GM21528 (cell line): ENCODE data around the gene ERICH2.

Source experiments
- ATAC-seq: cut with Tn5 transposase; IDR thresholded peaks from one replicate; pipeline ENCODE4 v1.9.1; 2021; ENCODE audit warnings: mild to moderate bottlenecking, moderate library complexity; ENCODE audit not compliant: unreplicated experiment, low FRiP score

Gene ERICH2

DNA sequence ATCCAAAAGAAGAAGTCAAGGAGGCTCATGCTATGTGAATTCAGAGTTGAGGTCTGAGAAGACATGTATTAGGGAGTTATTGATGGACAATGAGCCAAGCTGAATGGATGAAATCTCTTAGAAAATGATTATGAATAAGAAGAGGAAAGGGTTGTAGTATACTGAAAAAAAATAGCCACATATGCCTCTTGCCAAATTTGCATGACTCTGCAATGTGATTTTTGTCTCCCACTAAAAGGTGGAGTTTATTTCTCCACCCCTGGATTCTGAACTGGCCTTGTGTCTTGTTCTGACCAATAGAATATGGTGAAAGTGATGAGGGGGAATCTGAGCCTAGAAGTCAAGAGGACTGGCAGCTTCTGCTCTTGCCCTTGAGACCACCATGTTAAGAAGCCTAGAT, 8.6 kb upstream of the ERICH2 start:
- ATAC-seq: no peak

- ATAC-seq: no peak
Measured at GRCh38 chr2:170762760-170763159, 7.4 kb upstream of the ERICH2 start.

DNA sequence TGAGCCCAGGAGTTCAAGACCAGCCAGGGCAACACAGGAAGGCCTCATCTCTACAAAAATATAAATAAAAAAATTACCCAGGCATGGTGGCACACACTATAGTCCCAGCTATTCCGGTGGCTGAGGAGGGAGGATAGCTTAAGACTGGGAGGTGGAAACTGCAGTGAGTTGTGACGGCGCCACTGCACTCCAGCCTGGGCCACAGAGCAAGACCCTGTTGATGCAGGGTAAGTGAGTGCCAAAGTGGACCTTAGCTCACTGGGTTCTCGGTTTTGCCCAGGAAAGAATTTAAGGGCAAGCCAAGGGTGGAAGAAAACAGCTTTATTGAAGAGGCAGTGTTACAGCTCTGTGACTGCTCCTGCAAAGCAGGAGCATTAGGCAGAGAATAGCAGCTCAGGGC, 6.9 kb upstream of the ERICH2 start:
- ATAC-seq: no peak

- ATAC-seq: no peak
Measured at GRCh38 chr2:170764880-170765261, 5.3 kb upstream of the ERICH2 start.

DNA sequence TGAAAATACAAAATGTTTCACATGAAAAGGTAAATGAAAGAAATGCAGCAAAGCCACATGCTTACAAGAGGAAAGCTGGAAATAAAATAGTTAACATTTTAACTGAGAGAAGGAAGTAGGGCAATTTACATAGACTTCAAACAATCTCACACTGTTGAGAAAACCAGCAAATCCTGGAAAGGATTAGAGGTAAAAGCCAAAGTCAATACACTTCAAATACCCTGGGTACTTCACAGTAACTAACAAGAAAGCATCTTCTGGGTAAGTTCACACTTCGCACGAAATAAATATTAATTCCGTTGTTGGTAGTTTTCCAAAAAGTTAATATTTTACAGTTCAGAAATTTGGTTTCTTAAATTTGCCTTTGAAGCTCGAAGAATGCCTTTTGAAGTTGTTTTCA, 3.5 kb upstream of the ERICH2 start:
- ATAC-seq: no peak

DNA sequence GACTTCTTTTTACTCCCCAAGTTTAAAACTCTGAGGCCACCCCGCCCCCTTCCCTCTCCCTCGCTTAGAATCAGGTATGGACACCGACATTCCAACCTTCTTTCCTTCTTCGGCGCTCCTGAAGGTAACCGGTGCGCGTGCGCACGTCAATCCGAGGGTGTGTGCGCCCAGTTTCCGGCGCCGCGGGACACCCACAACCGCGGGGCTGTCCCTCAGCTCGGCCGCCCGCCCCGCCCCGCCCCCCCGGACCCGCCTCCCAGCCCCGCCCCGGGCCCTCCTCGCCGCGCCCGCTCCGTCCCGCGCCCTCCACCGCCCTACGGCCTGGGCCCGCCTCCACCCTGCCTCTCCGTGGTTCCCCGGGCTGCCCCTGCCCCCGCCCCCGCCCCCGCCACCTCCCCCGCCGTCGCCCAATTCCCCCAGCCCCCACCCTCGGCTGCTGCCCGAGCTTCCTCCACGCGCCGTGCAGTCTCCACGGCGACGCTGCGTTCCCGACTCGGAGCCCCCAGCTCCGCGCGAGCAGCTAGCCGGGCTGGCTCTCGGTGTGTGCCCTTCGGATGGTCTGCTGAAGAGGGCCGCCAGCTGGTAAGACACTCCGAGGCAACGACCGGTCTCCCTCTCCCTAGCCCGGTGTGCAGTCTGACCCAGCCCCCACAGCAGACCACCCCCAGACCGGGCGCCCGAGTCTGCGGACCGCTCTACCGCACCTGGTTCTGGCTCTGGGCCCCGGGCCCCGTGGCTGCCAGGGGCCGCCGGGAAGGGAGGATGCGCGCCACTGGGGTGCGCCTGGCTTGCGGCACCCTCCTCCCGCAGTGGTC, 635 bp downstream of the ERICH2 start:
- ATAC-seq: peak; percentile 78

DNA sequence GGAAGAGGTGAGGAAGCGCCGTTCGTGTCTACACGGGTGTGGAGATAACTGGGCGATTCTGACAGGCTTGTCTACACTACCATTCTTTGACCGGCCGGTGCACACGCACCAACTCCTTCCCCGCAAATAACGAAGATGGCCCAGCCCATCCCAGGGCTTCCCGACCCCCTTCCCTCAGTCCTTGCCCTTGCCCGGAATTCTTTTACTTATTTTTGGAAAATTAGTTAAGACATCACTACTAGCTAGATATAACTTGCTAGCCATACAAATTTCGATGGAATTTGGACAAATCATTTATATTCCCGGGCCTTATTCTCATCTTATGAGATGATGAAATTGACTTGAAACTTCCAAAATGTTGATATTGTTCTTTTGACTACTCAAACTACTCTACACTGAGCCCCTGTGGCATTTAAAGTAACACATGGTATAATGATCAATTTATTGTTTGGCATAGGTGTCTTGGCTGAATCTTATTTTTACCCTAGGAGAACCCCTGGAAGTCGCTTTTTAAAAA, 1.3 kb downstream of the ERICH2 start:
- no peak for ATAC-seq

GRCh38 chr2:170772295-170772694, 2.1 kb downstream of the ERICH2 start:
- ATAC-seq: no peak

- ATAC-seq: no peak
Measured at GRCh38 chr2:170774074-170774473, 3.9 kb downstream of the ERICH2 start.

DNA sequence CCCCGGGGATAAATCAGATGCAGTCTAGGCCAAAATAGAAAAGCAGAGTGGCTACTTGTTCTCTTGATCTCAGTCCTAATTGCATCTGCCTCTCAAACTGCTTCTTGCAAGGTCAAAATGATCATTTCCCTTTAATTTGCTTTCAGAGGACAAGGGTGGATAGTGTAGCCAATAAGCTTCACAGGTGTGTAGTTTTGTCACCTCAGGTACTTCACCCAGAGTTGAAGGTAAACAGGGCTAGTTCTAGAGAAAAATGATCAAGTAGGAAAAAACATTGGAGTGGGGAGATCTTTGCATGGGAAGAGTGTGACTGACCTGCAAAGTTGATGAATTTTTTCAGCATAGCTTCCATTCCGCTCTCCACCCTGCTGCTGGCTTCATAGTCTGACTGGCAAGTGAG, 8.7 kb downstream of the ERICH2 start:
- no peak for ATAC-seq

GRCh38 chr2:170779304-170779703, 9.1 kb downstream of the ERICH2 start:
- no peak for ATAC-seq

DNA sequence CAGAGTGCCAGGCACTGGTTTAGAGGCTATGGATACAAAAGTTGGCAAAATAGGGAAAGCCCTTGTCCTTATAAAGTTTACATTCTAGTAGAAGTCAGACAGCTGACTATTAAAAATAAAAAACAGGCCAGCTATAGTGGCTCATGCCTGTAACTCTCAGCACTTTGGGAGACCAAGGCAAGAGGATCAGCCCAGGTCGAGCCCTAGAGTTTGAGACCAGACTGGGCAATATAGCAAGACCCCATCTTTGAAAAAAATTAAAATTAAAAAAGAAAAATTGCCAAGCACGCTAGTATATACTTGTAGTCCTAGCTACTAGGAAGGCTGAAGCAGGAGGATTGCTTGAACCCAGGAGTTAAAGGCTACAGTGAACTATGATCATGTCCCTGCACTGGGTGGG, 12.5 kb downstream of the ERICH2 start:
- no peak for ATAC-seq

DNA sequence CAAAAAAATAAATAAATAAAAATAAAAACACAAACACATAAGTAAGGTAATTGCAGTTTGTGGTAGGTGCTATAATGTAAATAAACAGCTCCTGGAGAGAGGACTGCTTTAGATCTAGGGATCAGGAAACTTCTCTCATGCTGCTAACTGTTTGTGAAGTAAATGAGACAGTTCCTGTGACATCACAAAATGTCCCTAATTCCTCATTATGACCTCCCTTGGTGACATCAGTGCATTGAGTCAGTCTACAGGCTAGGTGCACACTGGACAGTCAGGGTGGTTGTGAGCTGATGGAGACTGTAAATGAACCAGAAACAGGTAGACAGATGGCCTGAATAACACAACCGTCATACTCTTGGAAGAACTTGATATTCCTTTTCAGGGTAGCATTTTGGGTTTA, 13.4 kb downstream of the ERICH2 start:
- ATAC-seq: no peak

DNA sequence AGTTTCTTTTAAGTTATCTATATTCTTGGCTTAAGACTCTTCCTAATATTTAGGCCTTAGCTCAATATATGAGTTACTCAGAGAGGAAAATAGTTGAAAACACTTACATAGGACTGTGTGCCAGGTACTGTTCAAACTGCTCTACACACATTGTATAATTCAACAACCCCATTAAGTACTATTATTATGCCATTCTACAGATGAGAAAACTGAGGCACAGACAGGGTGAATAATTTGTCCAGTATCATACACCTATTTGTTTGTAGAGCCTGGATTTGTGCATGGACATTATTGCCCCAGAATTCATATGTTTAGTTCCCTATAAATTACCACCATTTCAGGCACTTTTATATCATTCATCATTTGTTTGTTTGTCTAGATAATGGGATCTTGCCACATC, 28.8 kb downstream of the ERICH2 start:
- ATAC-seq: no peak

DNA sequence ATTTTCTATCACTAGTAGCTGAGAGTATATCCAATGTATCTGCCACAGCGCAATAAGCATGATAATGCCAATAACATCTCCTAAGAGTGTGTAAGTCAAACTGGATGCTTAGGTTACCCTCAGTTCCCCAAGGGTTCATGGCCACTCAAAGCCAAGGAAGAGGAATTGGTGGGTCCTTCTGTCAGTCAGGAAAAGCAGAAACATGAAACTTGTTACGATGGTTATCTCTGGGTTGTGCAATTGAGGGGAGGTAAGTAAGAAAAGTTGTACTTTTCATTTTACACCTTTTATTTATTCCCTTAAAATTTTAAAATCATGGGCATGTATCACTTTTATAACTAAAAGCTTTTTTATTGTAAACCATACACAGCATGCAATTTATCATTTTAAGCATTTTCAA, 36.4 kb downstream of the ERICH2 start:
- no peak for ATAC-seq

GRCh38 chr2:170812710-170813600, 42.8 kb downstream of the ERICH2 start:
- ATAC-seq: no peak

GRCh38 chr2:170813611-170814532, 43.7 kb downstream of the ERICH2 start:
- ATAC-seq: no peak

- ATAC-seq: no peak
Measured at GRCh38 chr2:170814533-170815230, 44.5 kb downstream of the ERICH2 start.

DNA sequence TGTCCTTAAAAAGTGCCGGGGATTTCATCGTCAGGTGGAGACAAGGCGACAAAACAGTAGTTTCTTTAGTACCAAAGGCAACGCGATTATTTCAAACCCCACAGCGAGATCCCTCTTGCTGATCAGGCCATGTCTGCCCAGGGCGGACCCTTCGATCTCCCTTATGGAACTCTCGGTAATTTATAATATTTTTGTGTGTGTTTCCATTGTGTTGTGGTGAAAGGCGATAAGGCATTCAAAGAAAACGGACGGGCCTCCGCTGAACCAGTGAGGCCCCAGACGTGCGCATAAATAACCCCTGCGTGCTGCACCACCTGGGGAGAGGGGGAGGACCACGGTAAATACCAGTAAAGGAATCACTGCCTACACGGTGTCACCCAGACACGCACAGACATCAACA, 45.1 kb downstream of the ERICH2 start:
- no peak for ATAC-seq
